SH-SY5Y (cell line): Measurements from ENCODE around the gene SOCS4.

ENCODE experiments used
- GATA2 ChIP-seq: IDR thresholded peaks from 2 replicates; pipeline ENCODE4 v1.6.1; 2011; ENCODE audit warnings: mild to moderate bottlenecking, low read depth, low read length
- GATA3 ChIP-seq: IDR thresholded peaks from 2 replicates; pipeline ENCODE4 v1.6.1; 2011; ENCODE audit warnings: low read depth, mild to moderate bottlenecking, low read length, moderate library complexity

GRCh38 chr14:55074662-55075061 lies 47.6 kb downstream of the SOCS4 start:
- TF ChIP-seq GATA3 (no peak), GATA2 (no peak)
